HCT116 (cell line): ENCODE measurements around the gene FOXQ1. TPM values are rescaled to one million over a fixed set of nuclear protein-coding genes. Genes with fewer than 3 reads are reported as not detected.

Source experiments
- ATAC-seq: fragments of 200-7000 bp; cut with Tn5 transposase; 2 replicates; pipeline ENCODE4 v1.9.1; 2020; ENCODE audit warnings: mild to moderate bottlenecking, moderate library complexity
- BruUV-seq: library from RNA; stranded (reverse); fragments of 400-500 nt; replicated peaks from 2 replicates; lab custom pipeline; 2021; lab: Mats Ljungman, UMichigan
- CTCF ChIA-PET: fragments of 300-600 bp; sonication (Branson Sonifier 250); formaldehyde crosslinking; loops from one replicate; lab custom pipeline; 2021; ENCODE audit warnings: antibody characterized with exemption; lab: Charles Lee
- POLR2A ChIA-PET: fragments of 300-600, 350-600 bp; sonication (Branson Sonifier 250); formaldehyde crosslinking; loops from one replicate; lab custom pipeline; 2021; ENCODE audit warnings: antibody characterized with exemption; lab: Charles Lee
- RAD21 ChIA-PET, 2 experiments: fragments of 300-600 bp; sonication (Branson Sonifier 250); formaldehyde crosslinking; loops; one replicate each; lab custom pipeline; 2023; ENCODE audit warnings: low total read pairs in 2 of 2; ENCODE audit not compliant: uncharacterized antibody in 2 of 2, unreplicated experiment in 2 of 2, low non-redundant PET in 1 of 2; lab: Charles Lee
- DNase-seq: peaks from one replicate; pipeline ENCODE4 v3.0.0-alpha.2; 2010; ENCODE audit warnings: low read depth, low spot score
- H2AFZ ChIP-seq: fragments of 200-600 bp; shearing (Covaris generic), sonication (generic); 2 replicates; pipeline ENCODE4 v1.6.1; 2017; ENCODE audit warnings: low read depth, mixed run types, mixed read lengths, antibody characterized with exemption, low read length; ENCODE audit not compliant: poor library complexity, severe bottlenecking
- H3K27ac ChIP-seq: 2 replicates; pipeline ENCODE4 v1.5.1; 2012; ENCODE audit warnings: low read depth, low read length
- H3K27me3 ChIP-seq: fragments of 200-600 bp; sonication (generic); 2 replicates; pipeline ENCODE4 v1.6.1; 2016; ENCODE audit warnings: mixed run types, low read length, mixed read lengths; ENCODE audit not compliant: insufficient read depth
- H3K36me3 ChIP-seq, 2 experiments: fragments of 200-500 bp in 1 of 2; fragments of 200-600 bp in 1 of 2; sonication (Bioruptor generic) in 1 of 2; sonication (generic) in 1 of 2; 2 replicates each; pipeline versions ENCODE4 v1.5.1 to v1.6.1; 2014 to 2016; ENCODE audit warnings: low read length in 2 of 2, inconsistent platforms in 1 of 2, mixed read lengths in 1 of 2, mixed run types in 1 of 2; ENCODE audit not compliant: insufficient read depth in 2 of 2, control insufficient read depth in 1 of 2
- H3K4me1 ChIP-seq, 2 experiments: fragments of 200-600 bp in 1 of 2; sonication (generic) in 1 of 2; 2 replicates each; pipeline versions ENCODE4 v1.5.1 to v1.6.1; 2012 to 2017; ENCODE audit warnings: low read length in 2 of 2, inconsistent platforms in 1 of 2, mild to moderate bottlenecking in 1 of 2, mixed read lengths in 1 of 2, mixed run types in 1 of 2, moderate library complexity in 1 of 2; ENCODE audit not compliant: insufficient read depth in 2 of 2, control insufficient read depth in 1 of 2
- H3K4me2 ChIP-seq: fragments of 200-600 bp; sonication (generic); 2 replicates; pipeline ENCODE4 v1.6.1; 2017; ENCODE audit warnings: mixed run types, low read length, mixed read lengths
- H3K4me3 ChIP-seq, 2 experiments: fragments of 200-600 bp in 1 of 2; sonication (generic) in 1 of 2; replicated peaks in 1 of 2; 2 replicates each; pipeline ENCODE4 v1.5.1; 2011 to 2016; ENCODE audit warnings: low read length in 2 of 2, control low read depth in 1 of 2, low read depth in 1 of 2, mild to moderate bottlenecking in 1 of 2, mixed read lengths in 1 of 2, mixed run types in 1 of 2
- H3K79me2 ChIP-seq: fragments of 200-600 bp; sonication (generic); 2 replicates; pipeline ENCODE4 v1.6.1; 2017; ENCODE audit warnings: mild to moderate bottlenecking, mixed run types, low read length, moderate library complexity, mixed read lengths; ENCODE audit not compliant: insufficient read depth
- H3K9ac ChIP-seq: fragments of 200-600 bp; sonication (generic); 2 replicates; pipeline ENCODE4 v1.6.1; 2016; ENCODE audit warnings: low read length, mixed read lengths
- H3K9me2 ChIP-seq: fragments of 200-600 bp; sonication (generic), shearing (Covaris generic); 2 replicates; pipeline ENCODE4 v1.6.1; 2017; ENCODE audit warnings: mixed run types, mild to moderate bottlenecking, moderate library complexity; ENCODE audit not compliant: insufficient read depth
- H3K9me3 ChIP-seq, 2 experiments: fragments of 200-500 bp in 1 of 2; fragments of 200-600 bp in 1 of 2; sonication (Bioruptor generic) in 1 of 2; sonication (generic) in 1 of 2; 2 replicates each; pipeline ENCODE4 v1.6.1; 2014 to 2017; ENCODE audit warnings: low read length in 2 of 2, mixed read lengths in 2 of 2, inconsistent platforms in 1 of 2, low read depth in 1 of 2, mild to moderate bottlenecking in 1 of 2, mixed run types in 1 of 2, moderate library complexity in 1 of 2; ENCODE audit not compliant: control insufficient read depth in 1 of 2, insufficient read depth in 1 of 2
- H4K20me1 ChIP-seq: fragments of 200-600 bp; sonication (generic), shearing (Covaris generic); 2 replicates; pipeline ENCODE4 v1.6.1; 2017; ENCODE audit warnings: mixed run types, mild to moderate bottlenecking, moderate library complexity; ENCODE audit not compliant: insufficient read depth
- CBX3 ChIP-seq: IDR thresholded peaks from 2 replicates; pipeline ENCODE4 v1.6.1; 2012; ENCODE audit warnings: low read depth
- CEBPB ChIP-seq: IDR thresholded peaks from 2 replicates; pipeline ENCODE4 v1.6.1; 2012; ENCODE audit warnings: low read depth
- CTCF ChIP-seq, 3 experiments: fragments of 200-600 bp in 1 of 3; sonication (generic) in 1 of 3; IDR thresholded peaks in 2 of 3; conservative IDR thresholded peaks in 1 of 3; 2 replicates each; pipeline ENCODE4 v1.5.1; 2012 to 2017; ENCODE audit warnings: low read depth in 2 of 3, low read length in 2 of 3, antibody characterized with exemption in 1 of 3, borderline replicate concordance in 1 of 3, control low read depth in 1 of 3, mild to moderate bottlenecking in 1 of 3, mixed read lengths in 1 of 3, mixed run types in 1 of 3, moderate library complexity in 1 of 3; ENCODE audit not compliant: insufficient read depth in 1 of 3
- EGR1 ChIP-seq: IDR thresholded peaks from 2 replicates; pipeline ENCODE4 v1.6.1; 2012; ENCODE audit warnings: low read depth
- ELF1 ChIP-seq: IDR thresholded peaks from 2 replicates; pipeline ENCODE4 v1.6.1; 2012; ENCODE audit warnings: low read depth, borderline replicate concordance
- EZH2phosphoT487 ChIP-seq: fragments of 200-600 bp; IDR thresholded peaks from 2 replicates; pipeline ENCODE4 v1.6.1; 2018; ENCODE audit warnings: antibody characterized with exemption, borderline replicate concordance
- FOSL1 ChIP-seq: IDR thresholded peaks from 2 replicates; pipeline ENCODE4 v1.6.1; 2012; ENCODE audit warnings: low read depth
- POLR2A ChIP-seq: IDR thresholded peaks from 2 replicates; pipeline ENCODE4 v1.7.0; 2011; ENCODE audit warnings: borderline replicate concordance; ENCODE audit not compliant: insufficient read depth, insufficient read length; ENCODE audit errors: extremely low read depth
- POLR2AphosphoS5 ChIP-seq: IDR thresholded peaks from 2 replicates; pipeline ENCODE4 v1.6.1; 2011; ENCODE audit warnings: mild to moderate bottlenecking, low read depth, low read length, moderate library complexity
- RAD21 ChIP-seq: IDR thresholded peaks from 2 replicates; pipeline ENCODE4 v1.6.1; 2012; ENCODE audit warnings: low read depth, mild to moderate bottlenecking
- SIN3A ChIP-seq: IDR thresholded peaks from 2 replicates; pipeline ENCODE4 v1.6.1; 2012; ENCODE audit warnings: low read depth
- TCF7L2 ChIP-seq: IDR thresholded peaks from 2 replicates; pipeline ENCODE4 v1.7.0; 2011; ENCODE audit warnings: borderline replicate concordance, inconsistent platforms; ENCODE audit not compliant: insufficient read depth, insufficient read length; ENCODE audit errors: extremely low read depth
- YY1 ChIP-seq: IDR thresholded peaks from 2 replicates; pipeline ENCODE4 v1.6.1; 2011; ENCODE audit warnings: low read length, low read depth, moderate library complexity, mild to moderate bottlenecking; ENCODE audit not compliant: insufficient replicate concordance; ENCODE audit errors: extremely low read depth
- ZBTB33 ChIP-seq: IDR thresholded peaks from 2 replicates; pipeline ENCODE4 v1.6.1; 2011; ENCODE audit warnings: mild to moderate bottlenecking, low read length, moderate library complexity; ENCODE audit not compliant: insufficient replicate concordance; ENCODE audit errors: extremely low read depth
- intact Hi-C: fragments of 100-400 bp; cut with micrococcal nuclease; formaldehyde crosslinking; loops from 2 replicates; pipeline ENCODE4 v1.10.0; 2022
- total RNA-seq: library from RNA; stranded (reverse); gene quantifications from one replicate; pipeline ENCODE4 v1.2.1, GENCODE V29; 2021; ENCODE audit not compliant: unreplicated experiment
- TF ChIP-seq, protein P1 (sequence below): IDR thresholded peaks from 2 replicates; pipeline ENCODE4 v1.6.1; 2012

The FOXQ1 gene
- total RNA-seq, 1 experiment from 2014 or later = 0.42 TPM

DNA sequence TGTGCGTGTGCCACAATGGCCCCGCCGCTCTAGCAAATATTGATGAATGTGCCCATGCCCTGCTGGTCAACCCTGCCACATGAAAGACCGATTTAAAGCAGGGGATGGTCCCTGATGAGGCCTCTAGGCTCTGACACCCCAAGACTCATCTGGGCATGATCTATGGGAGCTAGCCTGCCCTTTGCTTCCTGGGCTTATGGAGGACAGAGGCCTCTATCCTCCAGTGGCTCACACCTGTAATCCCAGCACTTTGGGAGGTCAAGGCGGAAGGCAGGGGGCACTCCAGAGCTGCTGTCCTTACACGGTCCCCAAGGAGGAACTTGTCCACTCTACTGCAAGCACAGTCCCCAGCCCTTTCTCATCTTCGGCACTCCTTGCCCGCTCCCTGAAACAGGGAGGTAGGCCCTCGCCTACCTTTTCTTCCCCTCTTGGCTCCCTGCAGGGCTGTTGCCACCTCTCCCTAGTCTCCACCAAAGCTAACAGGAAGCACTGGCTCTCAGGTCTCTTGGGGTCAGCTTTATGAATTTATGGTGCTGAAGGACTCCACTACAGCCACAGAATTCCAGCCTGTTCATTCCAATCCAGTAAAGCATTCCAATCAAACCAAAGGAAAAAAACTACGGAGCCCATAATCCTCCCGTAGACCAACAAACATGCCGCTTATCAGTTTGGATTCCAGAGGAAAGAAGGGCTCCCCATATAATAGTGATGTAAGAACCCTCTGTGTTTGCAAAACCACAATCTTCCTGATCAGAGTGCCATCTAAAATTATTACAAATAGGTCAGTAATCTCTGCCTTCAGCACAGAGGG lies 48.7 kb upstream of the FOXQ1 start:
- no peaks in the 10 kb centered on the region for H3K36me3 ChIP-seq
- intact Hi-C loops = no loop called here
- BruUV-seq = no TSS peak
- no peak overlapping the region for H3K27ac ChIP-seq
- DNase-seq (no peak), ATAC-seq (peak; percentile 58; the same call in 1 of the 2 replicates)
- H4K20me1 ChIP-seq = no peaks in the 10 kb centered on the region
- H3K4me1 ChIP-seq = no peaks in the 10 kb centered on the region
- ChIA-PET POLR2A (no interaction called here), CTCF (no interaction called here), RAD21 (no interaction called here)
- peak in 1 of 3 experiments; percentile 11; a peak in 1 of 6 replicates for TF ChIP-seq CTCF (IDR thresholded peaks at IDR 0.05 in 2 of 3, conservative IDR thresholded peaks at IDR 0.05 in 1 of 3; ENCODE audit: borderline replicate concordance in 1 of 3, insufficient read depth in 1 of 3, low read depth in 2 of 3, low read length in 2 of 3)
- no peak for TF ChIP-seq POLR2AphosphoS5
- peak; percentile 55 for TF ChIP-seq RAD21
- TF ChIP-seq EZH2phosphoT487 = no peak
- H3K9ac ChIP-seq = no peak overlapping the region
- no peaks in the 10 kb centered on the region for H3K27me3 ChIP-seq
- no peaks in the 10 kb centered on the region for H3K79me2 ChIP-seq
- H3K9me2 ChIP-seq = no peaks in the 10 kb centered on the region
- H3K4me3 ChIP-seq = no peak overlapping the region
- H3K4me2 ChIP-seq = no peak overlapping the region
- no peak overlapping the region for H2AFZ ChIP-seq
- H3K9me3 ChIP-seq = no peaks in the 10 kb centered on the region

- no peak overlapping the region for H3K4me2 ChIP-seq
- no peak overlapping the region for H3K27ac ChIP-seq
- H3K4me1 ChIP-seq = no peaks in the 10 kb centered on the region
- H3K36me3 ChIP-seq = no peaks in the 10 kb centered on the region
- no peaks in the 10 kb centered on the region for H3K27me3 ChIP-seq
- H3K79me2 ChIP-seq = no peaks in the 10 kb centered on the region
- ChIA-PET CTCF (no interaction called here), RAD21 (no interaction called here), POLR2A (no interaction called here)
- ATAC-seq (no peak), DNase-seq (no peak)
- no peaks in the 10 kb centered on the region for H3K9me2 ChIP-seq
- no peak overlapping the region for H3K9ac ChIP-seq
- no peak overlapping the region for H3K4me3 ChIP-seq
- H3K9me3 ChIP-seq = no peaks in the 10 kb centered on the region
- H4K20me1 ChIP-seq = no peaks in the 10 kb centered on the region
- no peak overlapping the region for H2AFZ ChIP-seq
- intact Hi-C loops = no loop called here
- BruUV-seq = no TSS peak
- TF ChIP-seq ELF1 = no peak
- TF ChIP-seq TCF7L2 = no peak
- TF ChIP-seq YY1 = no peak
- TF ChIP-seq SIN3A = no peak
- no peak for TF ChIP-seq RAD21
- TF ChIP-seq POLR2A = no peak
- TF ChIP-seq CEBPB = no peak
- no peak for TF ChIP-seq CBX3
- no peak for TF ChIP-seq ZBTB33
- TF ChIP-seq FOSL1 = no peak
- TF ChIP-seq, protein P1, sequence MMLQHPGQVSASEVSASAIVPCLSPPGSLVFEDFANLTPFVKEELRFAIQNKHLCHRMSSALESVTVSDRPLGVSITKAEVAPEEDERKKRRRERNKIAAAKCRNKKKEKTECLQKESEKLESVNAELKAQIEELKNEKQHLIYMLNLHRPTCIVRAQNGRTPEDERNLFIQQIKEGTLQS = no peak
- TF ChIP-seq EGR1 = no peak
Observed at GRCh38 chr6:1263850-1264377, 48.0 kb upstream of the FOXQ1 start.
